NCI-H1417 treated with DMSO at 0.1 percent for 48 hours (cell line): Measurements from ENCODE around the gene EFCAB6.

Source experiments
- DNase-seq: peaks from one replicate; lab custom pipeline; 2025; lab: John Stamatoyannopoulos, UW

The EFCAB6 gene

GRCh38 chr22:43828998-43829782, 17.1 kb upstream of the EFCAB6 start:
- no peak for DNase-seq

GRCh38 chr22:43828725-43828997, 16.6 kb upstream of the EFCAB6 start:
- no peak for DNase-seq

GRCh38 chr22:43827926-43828724, 16.0 kb upstream of the EFCAB6 start:
- no peak for DNase-seq

- no peak for DNase-seq
These were observed 15.1 kb upstream of the EFCAB6 start for GRCh38 chr22:43827003-43827735.

GRCh38 chr22:43826142-43827002, 14.3 kb upstream of the EFCAB6 start:
- no peak for DNase-seq

GRCh38 chr22:43825651-43826050, 13.5 kb upstream of the EFCAB6 start:
- DNase-seq: no peak

- DNase-seq: no peak
These were observed 12.8 kb upstream of the EFCAB6 start for GRCh38 chr22:43824724-43825420.

GRCh38 chr22:43823911-43824665, 12.0 kb upstream of the EFCAB6 start:
- no peak for DNase-seq

GRCh38 chr22:43823353-43823908, 11.3 kb upstream of the EFCAB6 start:
- no peak for DNase-seq

GRCh38 chr22:43821606-43822425, 9.7 kb upstream of the EFCAB6 start:
- no peak for DNase-seq

- no peak for DNase-seq
These were observed 8.7 kb upstream of the EFCAB6 start for GRCh38 chr22:43820651-43821305.

- no peak for DNase-seq
These were observed 8.0 kb upstream of the EFCAB6 start for GRCh38 chr22:43819931-43820640.

- DNase-seq: no peak
These were observed 7.4 kb upstream of the EFCAB6 start for GRCh38 chr22:43819421-43819921.

GRCh38 chr22:43818981-43819380, 6.9 kb upstream of the EFCAB6 start:
- DNase-seq: no peak

GRCh38 chr22:43817402-43817801, 5.3 kb upstream of the EFCAB6 start:
- DNase-seq: no peak

- DNase-seq: no peak
These were observed 2.2 kb upstream of the EFCAB6 start for GRCh38 chr22:43814264-43814663.

- no peak for DNase-seq
These were observed 785 bp upstream of the EFCAB6 start for GRCh38 chr22:43812890-43813289.

- DNase-seq: no peak
These were observed 342 bp downstream of the EFCAB6 start for GRCh38 chr22:43811777-43812148.
